Measurements from ENCODE around the gene LIPG.

GRCh38 chr18:49623571-49623970, 61.7 kb downstream of the LIPG start:
- TF ChIP-seq INSM2 (tag by site-specific recombination; IDR thresholded peaks at IDR 0.05) (no peak), ZNF416 (tag by site-specific recombination; IDR thresholded peaks at IDR 0.05) (no peak), ZSCAN16 (tag by site-specific recombination; IDR thresholded peaks at IDR 0.05) (no peak), CTCF (tag by site-specific recombination; IDR thresholded peaks at IDR 0.05) (no peak), ZNF555 (tag by site-specific recombination; conservative IDR thresholded peaks at IDR 0.05) (no peak), ZNF830 (tag by site-specific recombination; IDR thresholded peaks at IDR 0.05; ENCODE audit: low read depth) (no peak), ZBTB10 (tag by site-specific recombination; IDR thresholded peaks at IDR 0.05) (no peak), REST (tag by site-specific recombination; IDR thresholded peaks at IDR 0.05) (no peak), KLF9 (tag by site-specific recombination; IDR thresholded peaks at IDR 0.05; ENCODE audit: low read depth) (no peak), ZNF274 (IDR thresholded peaks at IDR 0.05; ENCODE audit: low read length) (no peak), ZNF274 (tag by site-specific recombination; IDR thresholded peaks at IDR 0.05; ENCODE audit: borderline replicate concordance) (no peak), ZNF23 (tag by site-specific recombination; IDR thresholded peaks at IDR 0.05; ENCODE audit: borderline replicate concordance) (no peak), ZNF223 (tag by site-specific recombination; IDR thresholded peaks at IDR 0.05) (no peak)
